ENCODE results near the gene SORBS1.

The SORBS1 gene

GRCh38 chr10:95404864-95405263 lies 156.3 kb downstream of the SORBS1 start:
- peak; percentile 19 for DNase-seq

GRCh38 chr10:95404462-95404858 lies 156.7 kb downstream of the SORBS1 start:
- DNase-seq: no peak

DNA sequence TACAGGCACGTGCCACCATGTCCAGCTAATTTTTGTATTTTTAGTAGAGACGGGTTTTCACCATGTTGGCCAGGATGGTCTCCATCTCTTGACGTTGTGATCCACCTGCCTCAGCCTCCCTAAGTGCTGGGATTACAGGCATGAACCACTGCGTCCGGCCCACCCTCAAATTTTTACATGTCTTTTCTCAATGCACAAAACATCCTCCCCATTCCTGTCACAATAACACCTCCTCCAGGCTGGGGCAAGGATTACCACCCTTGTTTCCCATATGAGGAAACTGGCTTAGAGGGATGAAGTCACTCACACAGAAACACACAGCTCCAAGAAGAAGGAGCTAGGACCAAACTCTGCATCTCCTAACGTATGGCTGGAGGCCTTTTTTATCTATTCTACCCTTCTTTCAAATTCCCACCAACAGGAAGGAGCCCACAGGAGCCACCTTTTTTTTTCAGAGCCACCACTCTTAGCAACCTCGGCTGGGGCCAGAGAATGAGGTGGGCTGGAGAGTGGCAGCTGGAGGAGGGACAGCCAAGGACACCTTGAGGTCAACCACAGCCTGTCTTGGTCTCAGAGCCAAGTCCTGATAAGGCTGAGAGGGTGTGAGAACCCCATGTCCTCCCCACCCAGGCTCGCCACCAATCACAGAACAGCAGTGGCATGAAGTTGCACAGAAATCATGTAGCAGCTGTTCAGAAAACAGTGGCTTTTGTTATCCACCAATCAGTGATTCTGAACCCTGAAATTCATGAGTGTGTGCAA lies 157.3 kb downstream of the SORBS1 start:
- DNase-seq: no peak

DNA sequence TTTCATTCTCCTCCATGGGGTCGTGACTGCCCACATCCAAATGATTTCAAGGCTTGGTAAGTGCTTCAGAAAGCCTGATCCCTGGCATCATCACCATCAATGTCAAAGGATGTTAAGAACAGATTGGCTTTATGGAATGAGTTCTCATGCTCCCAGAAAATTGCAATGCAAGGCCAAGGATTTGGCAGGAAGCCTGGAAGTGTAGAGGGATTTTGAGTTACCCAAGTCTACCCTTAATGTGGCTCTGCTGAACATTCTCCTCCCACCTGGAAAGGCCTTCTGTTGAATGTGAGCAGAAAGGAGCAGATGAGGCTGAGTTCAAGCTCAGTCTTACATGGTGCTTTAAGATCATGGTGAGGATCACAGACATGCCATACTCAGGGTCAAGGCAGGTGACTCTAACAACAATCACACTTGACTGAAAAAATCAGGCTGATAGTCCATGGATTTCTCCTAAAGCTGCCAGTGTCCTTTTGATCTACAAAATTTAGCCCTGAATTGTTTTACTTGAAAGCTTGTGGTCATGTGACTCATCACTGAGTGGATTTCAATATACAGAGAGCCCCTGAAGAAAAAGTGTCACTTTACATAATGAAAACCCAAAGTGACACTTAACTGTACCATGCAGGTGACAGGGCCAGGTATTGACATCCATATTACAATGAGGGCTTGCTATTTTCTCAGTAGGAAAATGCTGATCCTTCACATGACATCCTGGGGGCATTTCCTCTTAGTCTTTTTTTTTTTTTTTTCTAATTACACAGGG lies 159.3 kb downstream of the SORBS1 start:
- DNase-seq: no peak

DNA sequence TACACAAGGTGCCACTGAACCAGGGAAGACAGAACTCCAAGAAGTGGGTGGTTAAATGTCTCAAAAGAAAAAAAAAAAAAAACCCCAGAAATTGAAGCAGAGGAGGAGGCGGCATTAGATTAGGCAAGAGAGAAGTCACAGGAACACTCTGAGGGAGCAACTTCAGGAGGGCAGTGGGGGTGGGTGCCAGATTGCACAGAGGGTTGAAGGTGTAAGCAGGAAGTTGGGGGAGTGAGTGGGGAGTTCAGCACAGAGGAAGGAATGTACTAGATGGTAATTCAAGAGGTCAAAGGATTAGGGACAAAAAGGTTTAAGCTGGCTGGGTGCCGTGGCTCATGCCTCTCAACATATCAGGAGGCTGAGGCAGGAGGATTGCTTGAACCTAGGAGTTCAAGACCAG lies 160.4 kb downstream of the SORBS1 start:
- DNase-seq: no peak

- DNase-seq: no peak
Observed at GRCh38 chr10:95399183-95399582, 162.0 kb downstream of the SORBS1 start.

DNA sequence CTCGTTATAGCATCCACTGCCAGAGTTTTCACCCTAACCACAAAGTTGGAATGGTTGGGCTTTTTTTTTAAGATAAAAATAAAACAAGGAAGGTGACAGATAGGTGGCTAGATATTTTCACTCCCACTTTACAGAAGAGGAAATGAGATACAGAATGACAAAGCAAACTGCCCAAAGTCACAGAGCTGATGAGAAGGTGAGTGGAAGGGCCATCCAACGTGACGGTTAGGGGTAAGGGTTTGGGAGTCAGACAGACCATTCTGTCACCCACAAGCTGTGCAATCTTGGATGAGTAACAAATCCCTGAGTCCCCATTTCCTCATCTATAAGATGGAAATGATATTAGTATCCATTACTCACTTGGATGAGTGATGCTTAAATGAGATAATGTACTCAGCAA lies 163.4 kb downstream of the SORBS1 start:
- no peak for DNase-seq

DNA sequence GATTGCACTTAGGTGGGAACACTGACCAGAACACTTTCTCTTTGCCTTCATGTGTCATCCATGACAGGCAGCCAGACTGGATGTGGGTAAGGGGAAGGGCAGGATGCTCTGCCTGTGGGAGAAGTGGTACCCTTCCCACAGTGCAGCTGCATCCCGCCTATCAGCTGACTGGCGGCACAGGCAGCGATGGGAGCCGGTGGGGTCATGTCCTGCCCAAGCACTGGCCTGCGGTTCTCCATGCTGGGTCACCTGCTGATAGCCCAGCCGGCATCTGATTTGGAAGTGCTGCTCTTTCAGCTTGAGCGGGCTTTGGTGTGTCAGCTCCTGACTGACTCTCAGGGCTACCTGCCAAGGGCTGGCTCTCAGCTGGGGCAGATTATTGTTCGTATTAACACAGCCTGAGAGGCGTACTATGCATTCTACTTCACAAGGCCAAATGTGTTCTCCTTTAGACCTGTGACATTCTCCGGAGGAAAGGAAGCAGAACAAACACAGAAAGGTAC lies 165.2 kb downstream of the SORBS1 start:
- no peak for DNase-seq

DNA sequence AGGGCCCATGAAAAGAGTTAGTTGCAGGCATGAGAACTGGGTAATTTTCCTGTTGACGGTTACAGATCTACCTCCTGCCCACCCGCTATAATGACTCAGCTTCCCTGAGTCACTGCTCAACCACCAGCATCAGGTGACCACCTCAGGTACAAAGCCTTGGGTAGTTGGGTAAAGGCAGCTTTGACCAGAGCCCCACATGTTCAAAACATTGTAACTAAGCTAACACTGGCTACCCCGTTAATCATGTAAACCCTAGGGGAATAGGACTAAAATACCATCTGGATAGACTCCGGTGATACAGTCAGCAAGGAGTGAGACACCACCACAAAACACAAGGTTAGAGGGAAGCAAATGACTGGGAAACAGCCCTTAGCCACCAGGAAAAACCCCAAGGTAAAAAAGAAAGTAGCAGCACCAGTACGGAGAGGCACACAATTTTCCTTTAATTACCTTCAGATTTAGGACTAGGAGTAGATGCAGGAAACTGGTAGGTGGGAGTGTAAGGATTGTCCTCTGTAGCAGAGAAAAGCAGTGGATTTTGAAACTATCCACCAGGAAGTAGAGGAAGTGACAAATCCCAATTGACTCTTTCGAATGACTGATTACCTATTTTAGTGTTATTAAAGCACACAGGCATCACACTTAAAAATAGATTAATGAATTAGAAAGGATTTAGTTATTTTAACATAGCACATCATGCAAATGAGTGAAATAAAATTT lies 166.8 kb downstream of the SORBS1 start:
- DNase-seq: no peak

- no peak for DNase-seq
Observed at GRCh38 chr10:95392681-95393164, 168.4 kb downstream of the SORBS1 start.

DNA sequence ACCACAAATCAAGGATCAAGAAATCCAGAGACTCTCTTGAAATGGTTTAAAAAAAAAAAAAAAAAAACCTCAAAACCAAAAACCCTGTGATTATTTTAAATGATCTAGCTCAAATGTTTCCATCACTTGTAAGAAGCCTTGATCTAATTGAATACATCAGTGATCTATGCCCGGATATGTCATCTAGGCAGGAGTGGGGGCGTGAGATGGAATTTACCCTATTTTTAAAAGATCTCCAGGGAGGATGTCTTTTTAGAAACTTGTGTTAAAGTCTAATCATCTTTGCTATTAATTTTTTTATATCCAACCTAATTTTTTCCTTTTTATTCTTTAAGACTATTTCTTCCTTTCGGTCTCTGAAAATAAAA lies 169.0 kb downstream of the SORBS1 start:
- DNase-seq: no peak

- no peak for DNase-seq
Observed at GRCh38 chr10:95391581-95392216, 169.5 kb downstream of the SORBS1 start.

GRCh38 chr10:95391164-95391563 lies 170.0 kb downstream of the SORBS1 start:
- DNase-seq: no peak

- DNase-seq: no peak
Observed at GRCh38 chr10:95389982-95390381, 171.2 kb downstream of the SORBS1 start.

DNA sequence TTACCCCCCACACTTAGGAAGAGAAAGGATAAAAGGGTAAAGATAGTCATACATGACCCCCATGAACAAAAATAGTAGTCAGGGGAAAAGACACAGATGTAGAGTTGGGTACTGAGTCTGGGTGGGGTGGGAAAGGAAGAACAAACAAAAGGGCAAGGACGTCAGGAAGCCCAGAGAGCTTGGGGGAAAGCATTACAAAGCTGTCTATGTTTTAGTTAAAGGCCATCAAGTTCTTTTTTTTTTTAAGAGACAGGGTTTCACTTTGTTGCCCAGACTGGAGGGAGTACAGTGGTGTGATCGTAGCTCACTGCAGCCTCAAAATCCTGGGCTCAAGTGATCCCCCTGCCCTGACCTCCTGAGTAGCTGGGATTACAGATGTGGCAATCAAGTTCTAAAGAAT lies 172.0 kb downstream of the SORBS1 start:
- DNase-seq: no peak

- peak; percentile 61 for DNase-seq
Observed at GRCh38 chr10:95388539-95388938, 172.6 kb downstream of the SORBS1 start.

DNA sequence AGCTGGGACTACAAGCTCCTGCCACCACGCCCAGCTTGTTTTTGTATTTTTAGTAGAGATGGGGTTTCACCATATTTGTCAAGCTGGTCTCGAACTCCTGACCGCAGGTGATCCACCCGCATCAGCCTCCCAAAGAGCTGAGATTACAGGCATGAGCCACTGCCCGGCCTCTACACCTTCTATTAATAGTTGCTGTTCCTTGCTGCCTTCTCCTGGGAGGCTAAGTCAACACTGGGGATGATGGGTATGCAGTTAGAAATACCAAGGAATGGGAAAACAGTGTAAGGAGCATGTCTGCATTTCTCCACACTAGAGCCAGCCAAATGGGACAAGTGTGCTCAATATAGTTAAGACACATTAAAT lies 173.1 kb downstream of the SORBS1 start:
- no peak for DNase-seq

- DNase-seq: no peak
Observed at GRCh38 chr10:95384011-95384704, 177.0 kb downstream of the SORBS1 start.

GRCh38 chr10:95382596-95382995 lies 178.6 kb downstream of the SORBS1 start:
- no peak for DNase-seq

GRCh38 chr10:95382174-95382573 lies 179.0 kb downstream of the SORBS1 start:
- no peak for DNase-seq

DNA sequence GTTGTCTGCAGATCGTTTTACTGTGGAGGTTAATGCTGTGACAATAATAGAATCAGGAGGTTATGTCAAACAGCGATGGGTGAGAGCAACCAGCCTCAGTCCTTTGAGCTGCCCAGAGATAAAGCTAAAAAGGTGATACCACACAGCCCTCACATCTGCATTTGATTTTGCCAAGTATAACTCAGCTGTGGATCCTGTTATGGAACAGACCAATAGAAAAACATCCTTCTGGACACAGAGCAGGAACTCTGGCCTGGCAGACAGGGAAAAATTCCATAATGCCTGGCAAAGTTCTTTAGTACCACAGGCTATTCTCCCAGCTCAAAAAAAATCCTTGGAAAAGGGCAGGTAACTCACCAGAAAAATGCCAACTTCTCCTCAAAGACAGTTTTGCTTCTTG lies 183.2 kb downstream of the SORBS1 start:
- DNase-seq: no peak

- no peak for DNase-seq
Observed at GRCh38 chr10:95375418-95375817, 185.8 kb downstream of the SORBS1 start.
